GM23248 (cell line): ENCODE results near the gene PTPRS.

Experiments used
- EZH2 ChIP-seq: fragments of 200-600 bp; sonication (generic); IDR thresholded peaks from 2 replicates; pipeline ENCODE4 v1.6.1; 2018; ENCODE audit warnings: antibody characterized with exemption, mild to moderate bottlenecking; ENCODE audit not compliant: insufficient read depth, poor library complexity, severe bottlenecking
- EZH2phosphoT487 ChIP-seq: fragments of 200-600 bp; sonication (generic); IDR thresholded peaks from 2 replicates; pipeline ENCODE4 v1.6.1; 2018; ENCODE audit warnings: antibody characterized with exemption, moderate library complexity, mild to moderate bottlenecking, low read depth; ENCODE audit not compliant: insufficient read depth

DNA sequence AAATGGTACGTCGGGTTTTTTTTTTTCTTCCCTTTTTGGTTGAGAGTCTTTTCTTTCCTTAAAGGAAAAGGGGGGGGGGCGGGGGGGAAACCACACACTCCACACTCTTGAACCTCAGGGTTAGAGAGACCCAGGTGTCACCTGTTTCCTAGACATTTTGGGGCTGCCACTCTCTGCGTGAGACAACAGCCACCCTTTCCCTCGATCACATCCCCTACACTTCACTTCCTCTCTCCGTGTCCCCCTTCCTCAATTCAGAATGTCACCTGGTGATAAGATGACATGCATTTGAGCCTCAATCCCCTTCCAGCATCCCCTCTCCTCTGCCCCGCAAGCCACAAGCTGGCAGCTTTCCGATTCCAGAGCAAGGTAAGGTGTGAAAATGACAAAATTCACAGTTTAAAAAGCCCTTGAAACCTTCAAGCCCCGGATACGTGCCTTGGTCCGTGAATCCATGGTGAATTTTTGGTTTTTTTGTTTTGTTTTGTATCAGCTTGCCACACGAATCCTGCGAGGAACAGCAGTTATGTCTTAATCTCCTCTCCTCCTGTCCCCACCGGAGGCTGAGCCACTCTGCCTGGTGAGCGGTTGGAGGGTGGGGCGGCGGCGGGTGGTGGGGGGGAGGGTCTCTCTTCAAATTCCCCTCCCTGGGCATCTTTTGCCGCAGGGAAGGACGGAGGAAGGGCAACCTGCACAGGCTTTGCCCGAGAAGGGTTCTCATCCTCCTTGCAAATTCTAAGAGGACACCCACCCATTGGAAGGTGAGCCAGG, 4.2 kb downstream of the PTPRS start:
- no peak for TF ChIP-seq EZH2phosphoT487
- no peak for TF ChIP-seq EZH2
